Vagina (tissue), 2 donors: ENCODE results near the gene FOXO1. TPM values are rescaled to one million over a fixed set of nuclear protein-coding genes. Genes with fewer than 3 reads are reported as not detected.
"Not testable (repeated sequence)": the region's sequence is repeated elsewhere in the genome, so short reads cannot be mapped to it uniquely, and the experiment has no call there.

Experiments
- DNase-seq, 2 donors: peaks; one replicate each; pipeline ENCODE4 v3.0.0-alpha.2; 2017; ENCODE audit errors: extremely low spot score in 2 of 2
- H3K27ac ChIP-seq: fragments of 200-600 bp; sonication (generic); one replicate; pipeline ENCODE4 v1.5.1; 2019
- H3K27me3 ChIP-seq: fragments of 200-600 bp; sonication (generic); one replicate; pipeline ENCODE4 v1.5.1; 2019
- H3K36me3 ChIP-seq, 2 donors: fragments of 200-600 bp; sonication (generic); one replicate each; pipeline ENCODE4 v1.5.1; 2017 to 2019
- H3K4me1 ChIP-seq: fragments of 200-600 bp; sonication (generic); one replicate; pipeline ENCODE4 v1.5.1; 2019
- H3K4me3 ChIP-seq, 2 donors: fragments of 200-600 bp; sonication (generic); 1 replicate in 1 of 2; 2 replicates in 1 of 2; pipeline ENCODE4 v1.5.1; 2016 to 2019
- H3K9me3 ChIP-seq: fragments of 200-600 bp; sonication (generic); one replicate; pipeline ENCODE4 v1.5.1; 2019
- POLR2A ChIP-seq, 2 donors: fragments of 450-650 bp; IDR thresholded peaks; one replicate each; pipeline ENCODE4 v1.6.1; 2017; ENCODE audit warnings: antibody characterized with exemption in 2 of 2, mild to moderate bottlenecking in 2 of 2, moderate library complexity in 2 of 2
- POLR2AphosphoS5 ChIP-seq, 2 donors: sonication (generic); formaldehyde crosslinking; IDR thresholded peaks; one replicate each; pipeline ENCODE4 v1.9.0; 2017; ENCODE audit warnings: antibody characterized with exemption in 2 of 2, mild to moderate bottlenecking in 2 of 2, low read depth in 1 of 2; ENCODE audit not compliant: insufficient read depth in 1 of 2
- intact Hi-C: fragments of 100-400 bp; cut with DNase I; formaldehyde crosslinking; loops from one replicate; pipeline ENCODE4 v1.15.1; 2023
- total RNA-seq: library from RNA; depleted of rRNA; stranded (reverse); fragments of >200 nt; gene quantifications from one replicate; pipeline ENCODE4 v1.2.3, GENCODE V29; 2016
- TF ChIP-seq, protein P1 (sequence below), 3 experiments: fragments of 450-650 bp in 2 of 3; fragments of 200-600 bp in 1 of 3; sonication (generic) in 1 of 3; IDR thresholded peaks; one replicate each; pipeline ENCODE4 v1.5.1; 2017 to 2019; ENCODE audit warnings: antibody characterized with exemption in 3 of 3, mild to moderate bottlenecking in 2 of 3, moderate library complexity in 2 of 3

FOXO1 gene
- total RNA-seq, 1 donor from 2014 or later = 64.1 TPM

DNA sequence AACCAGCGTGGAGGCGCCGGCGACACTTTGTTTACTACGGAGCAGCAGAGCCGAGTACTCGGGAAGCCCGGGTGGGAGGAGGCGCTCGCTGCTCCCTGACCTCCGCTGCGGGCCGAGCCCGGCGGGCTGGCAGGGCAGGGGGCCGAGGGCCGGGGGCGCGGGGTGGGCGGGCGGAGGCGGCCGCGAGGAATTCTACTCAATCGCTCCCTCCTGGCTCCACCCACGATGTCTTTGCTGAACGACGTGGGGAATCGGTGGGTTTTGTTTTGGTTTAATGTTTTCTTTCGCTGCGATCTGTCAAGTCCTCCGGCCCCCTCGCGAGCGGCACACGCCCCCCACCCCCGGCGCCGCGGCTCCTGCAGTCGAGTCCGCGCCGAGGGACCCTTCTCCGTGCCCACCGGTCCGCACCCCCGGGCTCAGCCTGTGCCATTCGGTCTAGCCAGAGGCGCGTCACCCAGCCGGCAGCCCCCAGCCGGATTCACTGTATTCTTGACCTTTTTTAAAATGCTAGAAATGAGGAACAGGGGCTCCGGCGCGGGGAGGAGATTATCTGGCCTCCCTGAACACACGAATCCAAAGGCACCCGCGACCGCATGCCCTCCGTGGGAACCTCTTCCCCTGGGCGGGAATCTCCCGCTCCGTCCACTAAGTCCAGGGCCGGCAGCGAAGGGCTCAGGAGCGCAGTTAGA, 636 bp upstream of the FOXO1 start:
- Histone ChIP-seq H3K4me3 (peak overlapping the region; percentile 66 to 78), H3K27ac (peak overlapping the region; percentile 96), H3K4me1 (peaks cover 35% of the 10 kb centered on the region), H3K27me3 (no peaks in the 10 kb centered on the region), H3K9me3 (no peaks in the 10 kb centered on the region), H3K36me3 (no peaks in the 10 kb centered on the region)
- DNase-seq = peak in 1 of 2 donors; percentile 90
- intact Hi-C loops = loop anchor here (5.0 to 10.0 kb wide), 4 partner anchors 80 to 592 kb away; no protein-coding TSS in a partner anchor
- TF ChIP-seq, protein P1, sequence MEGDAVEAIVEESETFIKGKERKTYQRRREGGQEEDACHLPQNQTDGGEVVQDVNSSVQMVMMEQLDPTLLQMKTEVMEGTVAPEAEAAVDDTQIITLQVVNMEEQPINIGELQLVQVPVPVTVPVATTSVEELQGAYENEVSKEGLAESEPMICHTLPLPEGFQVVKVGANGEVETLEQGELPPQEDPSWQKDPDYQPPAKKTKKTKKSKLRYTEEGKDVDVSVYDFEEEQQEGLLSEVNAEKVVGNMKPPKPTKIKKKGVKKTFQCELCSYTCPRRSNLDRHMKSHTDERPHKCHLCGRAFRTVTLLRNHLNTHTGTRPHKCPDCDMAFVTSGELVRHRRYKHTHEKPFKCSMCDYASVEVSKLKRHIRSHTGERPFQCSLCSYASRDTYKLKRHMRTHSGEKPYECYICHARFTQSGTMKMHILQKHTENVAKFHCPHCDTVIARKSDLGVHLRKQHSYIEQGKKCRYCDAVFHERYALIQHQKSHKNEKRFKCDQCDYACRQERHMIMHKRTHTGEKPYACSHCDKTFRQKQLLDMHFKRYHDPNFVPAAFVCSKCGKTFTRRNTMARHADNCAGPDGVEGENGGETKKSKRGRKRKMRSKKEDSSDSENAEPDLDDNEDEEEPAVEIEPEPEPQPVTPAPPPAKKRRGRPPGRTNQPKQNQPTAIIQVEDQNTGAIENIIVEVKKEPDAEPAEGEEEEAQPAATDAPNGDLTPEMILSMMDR (IDR thresholded peaks at IDR 0.05) = no peak
- TF ChIP-seq POLR2A (IDR thresholded peaks at IDR 0.05) = no peak
- peak in 1 of 2 donors; percentile 60 for TF ChIP-seq POLR2AphosphoS5 (IDR thresholded peaks at IDR 0.05; ENCODE audit: insufficient read depth in 1 of 2, low read depth in 1 of 2)

DNA sequence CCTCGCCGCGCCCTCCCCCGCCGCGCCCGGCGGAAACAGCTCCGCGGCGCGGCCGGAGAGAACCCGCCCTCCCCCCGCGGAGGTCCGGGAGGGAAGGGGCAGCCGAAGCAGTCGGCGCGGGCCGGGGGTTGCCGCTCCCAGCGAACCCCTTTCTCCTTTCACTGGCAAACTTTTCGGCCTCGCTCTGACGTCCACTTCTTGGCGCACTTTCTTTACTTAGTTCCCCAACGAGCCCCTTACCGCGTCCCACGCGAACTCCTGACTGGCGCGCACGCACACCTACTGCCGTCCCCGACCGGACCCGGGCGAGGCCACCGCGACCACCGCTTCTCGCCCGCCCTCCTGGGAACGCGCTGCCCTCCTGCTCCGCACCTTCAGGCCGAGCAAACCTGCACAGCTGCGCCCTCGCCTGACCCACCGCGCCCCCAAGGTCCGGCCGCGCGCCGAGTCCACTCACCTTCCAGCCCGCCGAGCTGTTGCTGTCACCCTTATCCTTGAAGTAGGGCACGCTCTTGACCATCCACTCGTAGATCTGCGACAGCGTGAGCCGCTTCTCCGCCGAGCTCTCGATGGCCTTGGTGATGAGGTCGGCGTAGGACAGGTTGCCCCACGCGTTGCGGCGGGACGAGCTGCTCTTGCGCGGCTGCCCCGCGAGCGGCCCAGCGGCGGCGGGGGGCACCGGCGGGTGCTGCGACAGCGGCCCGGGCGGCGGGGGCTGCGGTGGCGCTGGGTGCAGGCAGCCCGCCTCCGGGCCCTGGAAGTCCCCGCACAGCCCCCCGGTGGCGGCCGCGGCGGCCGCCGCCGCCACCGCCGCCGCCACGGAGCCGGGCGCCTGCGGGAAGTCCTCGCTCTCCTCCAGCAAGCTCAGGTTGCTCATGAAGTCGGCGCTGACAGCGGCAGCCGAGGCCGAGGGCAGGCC, 1.1 kb downstream of the FOXO1 start:
- no peaks in the 10 kb centered on the region for H3K36me3 ChIP-seq
- H3K4me3 ChIP-seq = peak overlapping the region; percentile 66 to 78
- intact Hi-C loops = loop anchor here (5.0 to 10.0 kb wide), 4 partner anchors 78 to 591 kb away; no protein-coding TSS in a partner anchor
- no peaks in the 10 kb centered on the region for H3K9me3 ChIP-seq
- TF ChIP-seq, protein P1 (IDR thresholded peaks at IDR 0.05) = no peak
- TF ChIP-seq POLR2A (IDR thresholded peaks at IDR 0.05) (no peak), POLR2AphosphoS5 (IDR thresholded peaks at IDR 0.05; ENCODE audit: insufficient read depth in 1 of 2, low read depth in 1 of 2) (peak in 1 of 2 donors; percentile 76)
- H3K27ac ChIP-seq = peak overlapping the region; percentile 96
- peaks cover 51% of the 10 kb centered on the region for H3K4me1 ChIP-seq
- no peak for DNase-seq
- no peaks in the 10 kb centered on the region for H3K27me3 ChIP-seq

DNA sequence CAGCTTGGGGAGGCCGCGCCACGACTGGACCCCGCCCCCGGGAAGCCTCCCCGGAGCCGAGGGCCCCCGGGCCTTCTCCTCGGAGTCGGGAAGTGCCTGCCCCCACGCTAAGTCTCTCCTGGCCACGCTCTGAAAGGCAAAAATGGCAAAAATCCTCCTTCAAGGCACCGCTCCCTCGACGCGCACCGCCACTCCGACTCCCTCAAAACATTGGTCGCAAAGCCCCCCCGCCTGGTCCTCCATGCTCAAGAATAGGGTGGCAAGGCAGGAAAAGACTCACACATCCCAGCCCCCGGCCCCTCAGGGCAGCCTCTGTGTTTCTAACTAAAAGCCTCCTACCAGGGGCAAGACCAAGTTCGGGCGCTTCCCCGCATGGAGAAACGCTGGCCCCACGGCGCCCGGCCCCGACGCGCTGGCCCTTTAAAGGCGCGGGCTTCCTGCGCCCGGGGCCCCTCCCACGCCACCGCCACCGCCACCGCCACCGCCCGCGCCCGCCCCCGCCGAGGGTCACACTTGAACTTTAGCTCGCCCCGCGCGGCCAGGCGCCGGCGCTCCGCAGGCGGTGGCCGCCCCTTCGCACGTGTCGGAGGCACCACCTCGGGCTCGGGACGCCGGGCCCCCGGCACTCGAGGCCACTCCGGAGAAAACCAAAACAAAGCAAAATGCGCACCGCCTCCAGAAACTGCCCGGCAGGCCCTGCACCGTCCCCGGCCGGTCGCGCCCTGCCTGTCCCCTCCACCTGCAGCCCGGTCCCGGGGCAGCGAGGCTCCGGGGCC, 1.9 kb downstream of the FOXO1 start:
- TF ChIP-seq POLR2A (IDR thresholded peaks at IDR 0.05) (peak in 1 of 2 donors; percentile 17), POLR2AphosphoS5 (IDR thresholded peaks at IDR 0.05; ENCODE audit: insufficient read depth in 1 of 2, low read depth in 1 of 2) (peak in 1 of 2 donors; percentile 74)
- TF ChIP-seq, protein P1 (IDR thresholded peaks at IDR 0.05) = no peak
- Histone ChIP-seq H3K36me3 (no peaks in the 10 kb centered on the region), H3K27me3 (no peaks in the 10 kb centered on the region), H3K4me3 (peak overlapping the region; percentile 66 to 78), H3K27ac (peak overlapping the region; percentile 96), H3K9me3 (no peaks in the 10 kb centered on the region), H3K4me1 (peaks cover 59% of the 10 kb centered on the region)
- intact Hi-C loops = loop anchor here (5.0 to 10.0 kb wide), 4 partner anchors 77 to 590 kb away; no protein-coding TSS in a partner anchor
- no peak for DNase-seq

DNA sequence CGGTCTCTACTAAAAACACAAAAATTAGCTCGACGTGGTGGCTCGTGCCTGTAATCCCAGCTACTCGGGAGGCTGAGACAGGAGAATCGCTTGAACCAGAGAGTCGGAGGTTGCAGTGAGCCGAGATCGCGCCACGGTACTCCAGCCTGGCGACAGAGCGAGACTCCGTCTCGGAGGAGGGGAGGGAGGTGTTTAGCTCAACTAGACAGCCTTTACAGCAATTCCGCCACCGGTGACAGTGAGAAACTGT, 2.4 kb downstream of the FOXO1 start:
- H3K27me3 ChIP-seq, DNase-seq, H3K9me3 ChIP-seq, H3K36me3 ChIP-seq: not testable (repeated sequence)
- peak overlapping the region; percentile 96 for H3K27ac ChIP-seq
- intact Hi-C loops = loop anchor here (10.0 kb wide), 3 partner anchors 229 to 589 kb away; no protein-coding TSS in a partner anchor
- peaks cover 63% of the 10 kb centered on the region for H3K4me1 ChIP-seq
- peak overlapping the region; percentile 66 to 78 for H3K4me3 ChIP-seq

DNA sequence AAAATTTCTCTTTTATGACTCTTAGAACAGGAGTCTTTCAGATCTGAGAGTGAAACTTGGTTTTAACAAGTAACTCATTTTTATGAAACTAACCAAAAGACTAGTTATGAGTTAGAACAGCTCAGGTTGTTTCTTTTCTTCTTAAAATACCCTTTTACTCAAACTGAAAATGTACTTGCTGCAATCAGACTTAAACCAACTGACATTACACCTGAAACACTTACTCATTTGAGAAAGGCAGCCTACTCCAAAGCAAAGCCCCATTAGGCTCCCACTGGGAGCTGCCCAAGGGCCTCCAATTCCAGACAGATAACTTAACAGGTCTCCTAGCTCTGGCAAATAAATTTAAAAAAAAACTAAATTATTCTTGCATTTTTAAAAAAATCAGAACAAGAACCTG, 3.6 kb downstream of the FOXO1 start:
- H3K27ac ChIP-seq = peak overlapping the region; percentile 96

More for the DNA sequence above, 3.6 kb downstream of the FOXO1 start:
- H3K36me3 ChIP-seq = no peaks in the 10 kb centered on the region
- H3K9me3 ChIP-seq = no peaks in the 10 kb centered on the region
- TF ChIP-seq POLR2A (IDR thresholded peaks at IDR 0.05) = no peak
- TF ChIP-seq POLR2AphosphoS5 (IDR thresholded peaks at IDR 0.05; ENCODE audit: insufficient read depth in 1 of 2, low read depth in 1 of 2) = no peak
- TF ChIP-seq, protein P1 (IDR thresholded peaks at IDR 0.05) = no peak
- peaks cover 64% of the 10 kb centered on the region for H3K4me1 ChIP-seq
- no peaks in the 10 kb centered on the region for H3K27me3 ChIP-seq
- DNase-seq = no peak
- H3K4me3 ChIP-seq = peak overlapping the region; percentile 66 to 78
- intact Hi-C loops = loop anchor here (10.0 kb wide), 3 partner anchors 228 to 588 kb away; no protein-coding TSS in a partner anchor
